Transverse colon (tissue), 3 donors: Measurements from ENCODE around the gene SLC25A23.

Source experiments
- CTCF ChIP-seq, 5 experiments: fragments of 200-600 bp in 3 of 5; fragments of 450-650 bp in 2 of 5; sonication (generic) in 3 of 5; IDR thresholded peaks; 1 replicate in 2 of 5; 2 replicates in 3 of 5; pipeline ENCODE4 v1.5.1; 2016 to 2017; ENCODE audit warnings: antibody characterized with exemption in 5 of 5, inconsistent platforms in 3 of 5, mild to moderate bottlenecking in 2 of 5, moderate library complexity in 1 of 5
- EP300 ChIP-seq: sonication (generic); formaldehyde crosslinking; IDR thresholded peaks from one replicate; pipeline ENCODE4 v1.6.1; 2017; ENCODE audit warnings: antibody characterized with exemption, low read depth

- TF ChIP-seq EP300 (no peak), CTCF (IDR thresholded peaks at IDR 0.05) (no peak)
These were observed 45.6 kb downstream of the SLC25A23 start for GRCh38 chr19:6413721-6414643.
